A673 (cell line): ENCODE results near the gene ORM1. TPM values are rescaled to one million over a fixed set of nuclear protein-coding genes. Genes with fewer than 3 reads are reported as not detected.

ENCODE experiments used
- BruUV-seq: library from RNA; stranded (reverse); fragments of 400-500 nt; replicated peaks from 2 replicates; lab custom pipeline; 2021; lab: Mats Ljungman, UMichigan
- CTCF ChIA-PET: fragments of 300-600 bp; sonication (Branson Sonifier 250); formaldehyde crosslinking; loops from one replicate; lab custom pipeline; 2022; ENCODE audit warnings: antibody characterized with exemption; lab: Charles Lee
- POLR2A ChIA-PET: fragments of 300-600 bp; sonication (Branson Sonifier 250); formaldehyde crosslinking; loops from one replicate; lab custom pipeline; 2022; ENCODE audit warnings: antibody characterized with exemption; ENCODE audit not compliant: low non-redundant PET; lab: Charles Lee
- DNase-seq: peaks from one replicate; pipeline ENCODE4 v3.0.0-alpha.2; 2015; ENCODE audit warnings: low spot score
- H3K27ac ChIP-seq: fragments of 200-600 bp; sonication (generic); 2 replicates; pipeline ENCODE4 v1.5.1; 2016; ENCODE audit warnings: mixed run types, low read depth, mild to moderate bottlenecking, mixed read lengths, antibody characterized with exemption, low read length; ENCODE audit not compliant: poor library complexity, severe bottlenecking
- H3K27me3 ChIP-seq: fragments of 200-600 bp; sonication (generic); replicated peaks from 2 replicates; pipeline ENCODE4 v1.6.1; 2017; ENCODE audit warnings: mixed run types, low read depth, mild to moderate bottlenecking, mixed read lengths, antibody characterized with exemption, low read length; ENCODE audit not compliant: insufficient read depth, poor library complexity
- H3K36me3 ChIP-seq: fragments of 200-600 bp; sonication (generic); 2 replicates; pipeline ENCODE4 v1.6.1; 2016; ENCODE audit warnings: mixed run types, mild to moderate bottlenecking, mixed read lengths, antibody characterized with exemption, low read length; ENCODE audit not compliant: insufficient read depth, poor library complexity, severe bottlenecking
- H3K4me1 ChIP-seq: fragments of 200-600 bp; sonication (generic); 2 replicates; pipeline ENCODE4 v1.6.1; 2017; ENCODE audit warnings: mixed run types, mild to moderate bottlenecking, mixed read lengths, antibody characterized with exemption, low read length; ENCODE audit not compliant: insufficient read depth, poor library complexity, severe bottlenecking
- H3K4me3 ChIP-seq: fragments of 200-600 bp; sonication (generic); 2 replicates; pipeline ENCODE4 v1.5.1; 2016; ENCODE audit warnings: low read depth, mixed run types, mild to moderate bottlenecking, mixed read lengths, low read length; ENCODE audit not compliant: poor library complexity, severe bottlenecking
- H3K9me3 ChIP-seq: fragments of 200-600 bp; sonication (generic); 2 replicates; pipeline ENCODE4 v1.6.1; 2016; ENCODE audit warnings: mixed run types, low read depth, mild to moderate bottlenecking, mixed read lengths, antibody characterized with exemption, low read length; ENCODE audit not compliant: poor library complexity, severe bottlenecking
- CTCF ChIP-seq: fragments of 300-800, 200-600 bp; sonication (generic); conservative IDR thresholded peaks from 2 replicates; pipeline ENCODE4 v1.5.1; 2017; ENCODE audit warnings: low read depth, mild to moderate bottlenecking, antibody characterized with exemption, low read length, moderate library complexity, mixed read lengths
- EZH2 ChIP-seq: fragments of 200-600 bp; sonication (generic); IDR thresholded peaks from 2 replicates; pipeline ENCODE4 v1.6.1; 2017; ENCODE audit warnings: borderline replicate concordance, low read depth, mild to moderate bottlenecking, mixed read lengths, antibody characterized with exemption, low read length; ENCODE audit not compliant: poor library complexity, severe bottlenecking
- intact Hi-C: fragments of 100-400 bp; cut with micrococcal nuclease; formaldehyde crosslinking; loops from one replicate; pipeline ENCODE4 v1.10.0; 2022; ENCODE audit not compliant: unreplicated experiment
- total RNA-seq: library from RNA; stranded (reverse); gene quantifications from 2 replicates; pipeline ENCODE4 v1.2.3, GENCODE V29; 2021

The ORM1 gene
- total RNA-seq, 1 experiment from 2014 or later: not detected

GRCh38 chr9:114301798-114302565, 20.9 kb upstream of the ORM1 start:
- no peaks in the 10 kb centered on the region for H3K27me3 ChIP-seq
- H3K4me3 ChIP-seq: no peak overlapping the region
- intact Hi-C loops: no loop called here
- TF ChIP-seq EZH2 (no peak), CTCF (no peak)
- ChIA-PET CTCF (no interaction called here), POLR2A (no interaction called here)
- no peaks in the 10 kb centered on the region for H3K36me3 ChIP-seq
- no peaks in the 10 kb centered on the region for H3K9me3 ChIP-seq
- H3K4me1 ChIP-seq: no peaks in the 10 kb centered on the region
- no TSS peak for BruUV-seq
- no peak for DNase-seq
- H3K27ac ChIP-seq: no peak overlapping the region

GRCh38 chr9:114302727-114303126, 20.2 kb upstream of the ORM1 start:
- H3K4me3 ChIP-seq: no peak overlapping the region
- H3K36me3 ChIP-seq: no peaks in the 10 kb centered on the region
- H3K4me1 ChIP-seq: no peaks in the 10 kb centered on the region
- no TSS peak for BruUV-seq
- ChIA-PET POLR2A (no interaction called here), CTCF (no interaction called here)
- H3K9me3 ChIP-seq: no peaks in the 10 kb centered on the region
- DNase-seq: no peak
- intact Hi-C loops: no loop called here
- H3K27me3 ChIP-seq: no peaks in the 10 kb centered on the region
- TF ChIP-seq CTCF: no peak
- no peak for TF ChIP-seq EZH2
- H3K27ac ChIP-seq: no peak overlapping the region

- Histone ChIP-seq H3K27me3 (no peaks in the 10 kb centered on the region), H3K27ac (no peak overlapping the region), H3K9me3 (no peaks in the 10 kb centered on the region), H3K4me3 (no peak overlapping the region), H3K4me1 (no peaks in the 10 kb centered on the region), H3K36me3 (no peaks in the 10 kb centered on the region)
- CTCF ChIA-PET: interaction anchor here (1.1 kb wide), 1 partner anchor 195 kb away, joined by 4 read pairs; no protein-coding TSS in a partner anchor
- POLR2A ChIA-PET: no interaction called here
- no peak for TF ChIP-seq EZH2
- no peak for TF ChIP-seq CTCF
- no TSS peak for BruUV-seq
- intact Hi-C loops: no loop called here
- no peak for DNase-seq
These were observed 19.3 kb upstream of the ORM1 start for GRCh38 chr9:114303571-114303970.
